Neuronal stem cell (in vitro differentiated cells): ENCODE data around the gene RHOJ.

ENCODE experiments used
- DNase-seq: peaks from one replicate; pipeline ENCODE4 v3.0.0-alpha.2; 2013; ENCODE audit warnings: low spot score
- H2AFZ ChIP-seq: one replicate; pipeline ENCODE4 v1.6.1; 2013; ENCODE audit warnings: mild to moderate bottlenecking, low read length, inconsistent platforms
- H2AK5ac ChIP-seq: 2 replicates; pipeline ENCODE4 v1.6.1; 2013; ENCODE audit warnings: low read depth, mild to moderate bottlenecking, inconsistent platforms, low read length, moderate library complexity, mixed read lengths
- H2BK120ac ChIP-seq: 2 replicates; pipeline ENCODE4 v1.6.1; 2013; ENCODE audit warnings: low read depth, mild to moderate bottlenecking, inconsistent platforms, low read length, moderate library complexity, mixed read lengths
- H2BK12ac ChIP-seq: one replicate; pipeline ENCODE4 v1.6.1; 2013; ENCODE audit warnings: low read length, inconsistent platforms
- H2BK15ac ChIP-seq: 2 replicates; pipeline ENCODE4 v1.6.1; 2013; ENCODE audit warnings: mild to moderate bottlenecking, low read length, inconsistent platforms, mixed read lengths
- H2BK5ac ChIP-seq: one replicate; pipeline ENCODE4 v1.6.1; 2013; ENCODE audit warnings: inconsistent platforms, mild to moderate bottlenecking, low read length, moderate library complexity
- H3K14ac ChIP-seq: one replicate; pipeline ENCODE4 v1.6.1; 2013; ENCODE audit warnings: low read length, inconsistent platforms
- H3K18ac ChIP-seq: 2 replicates; pipeline ENCODE4 v1.6.1; 2013; ENCODE audit warnings: low read length, inconsistent platforms
- H3K23ac ChIP-seq: 2 replicates; pipeline ENCODE4 v1.6.1; 2013; ENCODE audit warnings: low read depth, mild to moderate bottlenecking, mixed read lengths, low read length, inconsistent platforms; ENCODE audit not compliant: poor library complexity
- H3K27ac ChIP-seq: replicated peaks from 3 replicates; pipeline ENCODE4 v1.5.1; 2013; ENCODE audit warnings: low read length, inconsistent platforms
- H3K27me3 ChIP-seq, 3 experiments: 2 replicates each; pipeline ENCODE4 v1.6.1; 2013; ENCODE audit warnings: low read length in 3 of 3, mild to moderate bottlenecking in 2 of 3, inconsistent platforms in 1 of 3, low read depth in 1 of 3, mixed read lengths in 1 of 3, moderate library complexity in 1 of 3; ENCODE audit not compliant: control insufficient read depth in 3 of 3, insufficient read depth in 3 of 3
- H3K36me3 ChIP-seq, 2 donors: replicated peaks in 1 of 2; 2 replicates each; pipeline ENCODE4 v1.6.1; 2013; ENCODE audit warnings: low read length in 2 of 2; ENCODE audit not compliant: control insufficient read depth in 2 of 2, insufficient read depth in 2 of 2
- H3K4ac ChIP-seq: 2 replicates; pipeline ENCODE4 v1.6.1; 2013; ENCODE audit warnings: inconsistent platforms, mild to moderate bottlenecking, low read length, moderate library complexity
- H3K4me1 ChIP-seq, 2 donors: 1 replicate in 1 of 2; 2 replicates in 1 of 2; pipeline ENCODE4 v1.6.1; 2013; ENCODE audit warnings: low read length in 2 of 2, low read depth in 1 of 2; ENCODE audit not compliant: control insufficient read depth in 2 of 2, insufficient read depth in 1 of 2
- H3K4me2 ChIP-seq: one replicate; pipeline ENCODE4 v1.6.1; 2013; ENCODE audit warnings: mild to moderate bottlenecking, low read length, inconsistent platforms; ENCODE audit not compliant: insufficient read depth, poor library complexity, severe bottlenecking
- H3K4me3 ChIP-seq, 2 donors: 2 replicates each; pipeline ENCODE4 v1.5.1; 2013; ENCODE audit warnings: low read length in 2 of 2, mild to moderate bottlenecking in 2 of 2, inconsistent platforms in 1 of 2, moderate library complexity in 1 of 2
- H3K79me1 ChIP-seq: one replicate; pipeline ENCODE4 v1.6.1; 2013; ENCODE audit warnings: low read depth, mild to moderate bottlenecking, inconsistent platforms, low read length, moderate library complexity
- H3K9ac ChIP-seq: one replicate; pipeline ENCODE4 v1.6.1; 2013; ENCODE audit warnings: mild to moderate bottlenecking, low read depth, low read length, inconsistent platforms; ENCODE audit not compliant: poor library complexity
- H3K9me3 ChIP-seq, 2 donors: replicated peaks in 1 of 2; 2 replicates each; pipeline versions ENCODE3 to v1.6.1; 2013; ENCODE audit warnings: low read length in 2 of 2, mild to moderate bottlenecking in 2 of 2, inconsistent platforms in 1 of 2, low read depth in 1 of 2, mixed read lengths in 1 of 2, moderate library complexity in 1 of 2; ENCODE audit not compliant: control insufficient read depth in 2 of 2, insufficient read depth in 1 of 2
- H4K8ac ChIP-seq: one replicate; pipeline ENCODE4 v1.6.1; 2013; ENCODE audit warnings: low read depth, mild to moderate bottlenecking, inconsistent platforms, low read length, moderate library complexity
- H4K91ac ChIP-seq: one replicate; pipeline ENCODE4 v1.6.1; 2013; ENCODE audit warnings: low read length, low read depth, mild to moderate bottlenecking, inconsistent platforms; ENCODE audit not compliant: poor library complexity
- WGBS, 2 donors: extraction: QIAGEN DNeasy Blood & Tissue Kit; methylation state at CpG; one replicate each; pipeline ENCODE4 v1.1.7; 2013; ENCODE audit warnings: missing lambda C conversion rate in 2 of 2, mixed read lengths in 1 of 2; ENCODE audit not compliant: insufficient read length in 2 of 2, insufficient replicate concordance in 1 of 2; ENCODE audit errors: extremely low coverage in 2 of 2; 5-methylcytosine and 5-hydroxymethylcytosine counted together

Gene RHOJ

DNA sequence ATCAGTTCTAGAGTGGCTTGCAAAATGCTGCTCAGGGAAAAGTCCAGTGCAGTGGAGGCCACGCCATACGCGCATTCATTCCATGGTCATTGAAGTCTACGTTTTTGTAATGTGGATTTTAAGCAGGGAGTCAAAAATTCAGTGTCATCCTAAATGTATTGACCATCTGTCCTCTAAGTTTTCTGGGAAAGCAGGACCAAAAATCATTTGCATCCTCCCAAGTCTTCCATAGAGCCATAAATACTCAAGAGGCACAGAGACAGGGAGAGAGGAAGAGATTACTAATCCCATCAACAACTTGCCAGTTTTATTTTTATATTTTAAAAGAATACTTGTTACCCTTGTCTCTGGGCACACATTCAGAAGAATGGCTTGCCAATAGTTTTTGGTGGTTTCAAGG is 36.9 kb downstream of the RHOJ start:
- no peak overlapping the region for H3K23ac ChIP-seq
- no peak for DNase-seq
- no peak overlapping the region for H3K4me2 ChIP-seq
- H3K27me3 ChIP-seq, result no peaks in the 10 kb centered on the region
- no peaks in the 10 kb centered on the region for H3K36me3 ChIP-seq
- H3K18ac ChIP-seq, result no peak overlapping the region
- no peaks in the 10 kb centered on the region for H3K9me3 ChIP-seq
- H2AFZ ChIP-seq, result no peak overlapping the region
- no peaks in the 10 kb centered on the region for H3K79me1 ChIP-seq
- H2AK5ac ChIP-seq, result no peak overlapping the region
- H3K4me3 ChIP-seq, result no peak overlapping the region
- H2BK12ac ChIP-seq, result no peak overlapping the region
- no peak overlapping the region for H3K4ac ChIP-seq
- H2BK120ac ChIP-seq, result no peak overlapping the region
- H2BK15ac ChIP-seq, result no peak overlapping the region
- no peak overlapping the region for H3K14ac ChIP-seq
- H3K9ac ChIP-seq, result no peak overlapping the region
- no peak overlapping the region for H2BK5ac ChIP-seq
- no CpG with 5 or more reads among the region's 4 CpGs for WGBS, 2 donors
- no peak overlapping the region for H4K8ac ChIP-seq
- no peak overlapping the region for H3K27ac ChIP-seq
- no peak overlapping the region for H4K91ac ChIP-seq
- H3K4me1 ChIP-seq, result no peaks in the 10 kb centered on the region

DNA sequence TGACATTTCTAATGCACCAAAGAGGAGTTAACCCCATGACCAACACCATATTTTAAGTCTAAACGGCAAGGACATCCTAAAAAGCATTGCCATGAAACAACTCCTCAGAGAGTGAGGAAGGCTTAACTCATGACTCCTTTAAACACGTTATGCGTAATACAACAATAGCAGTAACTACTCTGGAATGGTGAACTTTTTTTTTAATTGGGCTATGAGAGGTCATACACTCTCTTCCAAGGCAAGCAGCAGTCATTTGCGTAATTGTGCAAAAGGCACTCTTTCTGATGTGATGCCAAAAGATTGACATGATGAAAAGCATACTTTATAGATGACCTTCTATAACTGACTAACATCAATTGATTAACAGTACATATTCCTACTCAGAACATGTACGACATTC is 39.4 kb downstream of the RHOJ start:
- no peak overlapping the region for H2BK12ac ChIP-seq
- WGBS, 2 donors, result no CpG with 5 or more reads among the region's 5 CpGs
- H2BK5ac ChIP-seq, result no peak overlapping the region
- H3K9ac ChIP-seq, result no peak overlapping the region
- H3K4me3 ChIP-seq, result no peak overlapping the region
- no peak overlapping the region for H3K18ac ChIP-seq
- no peak overlapping the region for H4K8ac ChIP-seq
- no peak overlapping the region for H3K23ac ChIP-seq
- H4K91ac ChIP-seq, result peak overlapping the region; percentile 53
- H3K4me2 ChIP-seq, result no peak overlapping the region
- H2BK15ac ChIP-seq, result no peak overlapping the region
- H3K4me1 ChIP-seq, result no peaks in the 10 kb centered on the region
- no peak for DNase-seq
- H3K36me3 ChIP-seq, result no peaks in the 10 kb centered on the region
- H3K27me3 ChIP-seq, result no peaks in the 10 kb centered on the region
- no peaks in the 10 kb centered on the region for H3K79me1 ChIP-seq
- no peak overlapping the region for H3K14ac ChIP-seq
- H3K4ac ChIP-seq, result no peak overlapping the region
- H2BK120ac ChIP-seq, result no peak overlapping the region
- H3K9me3 ChIP-seq, result no peaks in the 10 kb centered on the region
- H2AK5ac ChIP-seq, result no peak overlapping the region
- H3K27ac ChIP-seq, result no peak overlapping the region
- H2AFZ ChIP-seq, result no peak overlapping the region

DNA sequence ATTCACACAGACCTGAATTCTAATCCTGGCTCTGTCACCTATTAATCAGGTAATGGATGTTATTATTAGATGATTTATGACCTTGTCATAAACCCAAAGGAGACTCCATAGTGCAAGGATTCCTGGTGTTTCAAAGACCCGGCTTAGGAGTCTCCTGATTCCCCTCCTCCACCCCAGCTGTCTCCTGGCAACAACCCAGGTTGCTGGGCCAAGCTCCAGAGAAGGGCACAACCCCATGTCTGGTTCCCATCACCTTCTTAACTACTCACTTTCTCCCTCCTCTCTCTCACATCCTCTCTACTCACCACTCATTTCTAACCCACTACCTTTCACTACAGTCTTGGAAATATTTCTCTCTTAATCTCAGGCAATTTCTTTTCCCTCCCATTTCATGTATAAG is 41.6 kb downstream of the RHOJ start:
- no peak overlapping the region for H3K27ac ChIP-seq
- H3K79me1 ChIP-seq, result no peaks in the 10 kb centered on the region
- no peak overlapping the region for H3K4me3 ChIP-seq
- H3K23ac ChIP-seq, result no peak overlapping the region
- DNase-seq, result no peak
- no peak overlapping the region for H3K14ac ChIP-seq
- no peak overlapping the region for H4K91ac ChIP-seq
- H3K36me3 ChIP-seq, result no peaks in the 10 kb centered on the region
- no peak overlapping the region for H3K18ac ChIP-seq
- no peak overlapping the region for H2AFZ ChIP-seq
- no peak overlapping the region for H2BK5ac ChIP-seq
- H2BK120ac ChIP-seq, result no peak overlapping the region
- H3K9ac ChIP-seq, result no peak overlapping the region
- H3K4me1 ChIP-seq, result no peaks in the 10 kb centered on the region
- no CpG with 5 or more reads among the region's 1 CpG for WGBS, 2 donors
- no peaks in the 10 kb centered on the region for H3K27me3 ChIP-seq
- no peak overlapping the region for H2BK15ac ChIP-seq
- H4K8ac ChIP-seq, result no peak overlapping the region
- no peak overlapping the region for H3K4me2 ChIP-seq
- no peak overlapping the region for H3K4ac ChIP-seq
- no peak overlapping the region for H2BK12ac ChIP-seq
- no peaks in the 10 kb centered on the region for H3K9me3 ChIP-seq
- no peak overlapping the region for H2AK5ac ChIP-seq

DNA sequence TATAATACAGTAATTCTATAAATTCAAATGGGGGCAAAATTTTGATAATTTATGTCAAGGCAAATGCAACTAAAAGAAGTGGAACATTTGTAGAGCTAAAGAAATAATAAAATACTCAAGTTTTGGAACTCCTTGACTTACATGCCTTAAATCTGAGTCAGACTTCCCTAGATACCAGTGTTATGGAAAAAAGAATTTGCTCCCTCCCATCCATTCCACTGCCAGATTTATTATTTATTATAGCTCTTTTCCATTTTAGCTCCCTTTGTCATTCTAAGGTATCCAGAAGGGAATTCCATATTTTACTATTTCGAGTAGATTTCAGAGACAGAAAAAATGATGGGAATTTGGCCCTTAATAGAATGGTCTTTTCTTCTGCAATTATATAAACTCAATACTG is 44.0 kb downstream of the RHOJ start:
- Histone ChIP-seq H3K27ac (no peak overlapping the region), H3K18ac (no peak overlapping the region), H2BK12ac (no peak overlapping the region), H2BK120ac (no peak overlapping the region), H3K79me1 (no peaks in the 10 kb centered on the region), H3K14ac (no peak overlapping the region), H3K4me2 (no peak overlapping the region), H2AFZ (no peak overlapping the region), H3K4me1 (no peaks in the 10 kb centered on the region), H4K91ac (no peak overlapping the region), H3K4ac (no peak overlapping the region), H2AK5ac (no peak overlapping the region), H4K8ac (no peak overlapping the region), H3K23ac (no peak overlapping the region), H2BK5ac (no peak overlapping the region), H3K9ac (no peak overlapping the region), H3K4me3 (no peak overlapping the region), H3K27me3 (no peaks in the 10 kb centered on the region), H3K36me3 (no peaks in the 10 kb centered on the region), H3K9me3 (no peaks in the 10 kb centered on the region), H2BK15ac (no peak overlapping the region)
- no CpG with 5 or more reads among the region's 1 CpG for WGBS, 2 donors
- no peak for DNase-seq
